Endothelial cell of umbilical vein (primary cell): ENCODE results near the gene SLFN14. TPM values are rescaled to one million over a fixed set of nuclear protein-coding genes. Genes with fewer than 3 reads are reported as not detected.

ENCODE experiments used
- BruUV-seq: library from RNA; stranded (reverse); fragments of 400-500 nt; replicated peaks from 2 replicates; lab custom pipeline; 2021; lab: Mats Ljungman, UMichigan
- CTCF ChIA-PET: fragments of 300-600, 350-600 bp; sonication (Branson Sonifier 250); formaldehyde crosslinking; loops from one replicate; lab custom pipeline; 2021; ENCODE audit warnings: antibody characterized with exemption, inconsistent platforms; lab: Charles Lee
- POLR2A ChIA-PET: fragments of 300-600, 350-600 bp; sonication (Branson Sonifier 250); formaldehyde crosslinking; loops from one replicate; lab custom pipeline; 2021; ENCODE audit warnings: antibody characterized with exemption, inconsistent platforms; lab: Charles Lee
- DNase-seq: peaks from one replicate; pipeline ENCODE4 v3.0.0-alpha.2; 2011; ENCODE audit warnings: low read depth, low spot score
- FAIRE-seq: peaks from 2 replicates; lab custom pipeline; 2011; peaks lifted over from hg19 to GRCh38; lab: Jason Lieb, UNC
- H2AFZ ChIP-seq: 2 replicates; pipeline ENCODE4 v1.6.0; 2012; ENCODE audit warnings: low read depth, low read length, control low read depth, inconsistent platforms
- H3K27ac ChIP-seq: 2 replicates; pipeline ENCODE4 v1.5.1; 2011; ENCODE audit warnings: low read depth, mild to moderate bottlenecking, control low read depth, low read length, moderate library complexity; ENCODE audit not compliant: insufficient read depth
- H3K27me3 ChIP-seq, 2 experiments: 2 replicates each; pipeline versions ENCODE4 v1.6.0 to v1.6.1; 2011; ENCODE audit warnings: low read length in 2 of 2, mixed read lengths in 1 of 2; ENCODE audit not compliant: control insufficient read depth in 2 of 2, insufficient read depth in 2 of 2
- H3K36me3 ChIP-seq, 2 experiments: 2 replicates in 1 of 2; 3 replicates in 1 of 2; pipeline ENCODE4 v1.5.1; 2011; ENCODE audit warnings: low read length in 2 of 2, mild to moderate bottlenecking in 1 of 2, moderate library complexity in 1 of 2; ENCODE audit not compliant: control insufficient read depth in 2 of 2, insufficient read depth in 2 of 2; ENCODE audit errors: extremely low read depth in 1 of 2
- H3K4me1 ChIP-seq: 3 replicates; pipeline ENCODE4 v1.5.1; 2011; ENCODE audit warnings: mild to moderate bottlenecking, low read length; ENCODE audit not compliant: control insufficient read depth, insufficient read depth; ENCODE audit errors: extremely low read depth
- H3K4me2 ChIP-seq: 2 replicates; pipeline ENCODE4 v1.6.1; 2011; ENCODE audit warnings: low read length, control low read depth, mixed read lengths; ENCODE audit not compliant: insufficient read depth
- H3K4me3 ChIP-seq, 3 experiments: fragments of 200-600 bp in 1 of 3; sonication (generic), shearing (Covaris generic) in 1 of 3; replicated peaks in 1 of 3; 2 replicates each; pipeline ENCODE4 v1.5.1; 2011 to 2016; ENCODE audit warnings: control low read depth in 3 of 3, low read length in 3 of 3, mild to moderate bottlenecking in 2 of 3, inconsistent platforms in 1 of 3, low read depth in 1 of 3, moderate library complexity in 1 of 3; ENCODE audit not compliant: insufficient read depth in 1 of 3
- H3K79me2 ChIP-seq: 2 replicates; pipeline ENCODE4 v1.6.0; 2012; ENCODE audit warnings: low read length, inconsistent platforms; ENCODE audit not compliant: control insufficient read depth, insufficient read depth
- H3K9ac ChIP-seq: replicated peaks from 2 replicates; pipeline ENCODE3; 2011; ENCODE audit warnings: low read length, control low read depth; ENCODE audit not compliant: insufficient read depth; ENCODE audit errors: extremely low read depth
- H3K9me1 ChIP-seq: replicated peaks from 3 replicates; pipeline ENCODE4 v1.6.0; 2011; ENCODE audit warnings: mild to moderate bottlenecking, low read length; ENCODE audit not compliant: control insufficient read depth, insufficient read depth; ENCODE audit errors: extremely low read depth
- H3K9me3 ChIP-seq: replicated peaks from 2 replicates; pipeline ENCODE4 v1.5.1; 2012; ENCODE audit warnings: low read length, inconsistent platforms; ENCODE audit not compliant: control insufficient read depth, insufficient read depth
- H4K20me1 ChIP-seq: replicated peaks from 2 replicates; pipeline ENCODE3; 2011; ENCODE audit warnings: mild to moderate bottlenecking, low read length; ENCODE audit not compliant: control insufficient read depth, insufficient read depth; ENCODE audit errors: extremely low read depth
- EZH2 ChIP-seq: IDR thresholded peaks from 2 replicates; pipeline ENCODE4 v1.6.1; 2012; ENCODE audit warnings: borderline replicate concordance, low read depth, mild to moderate bottlenecking, moderate library complexity, low read length, inconsistent platforms; ENCODE audit not compliant: severe bottlenecking
- FOS ChIP-seq: IDR thresholded peaks from 2 replicates; pipeline ENCODE4 v1.6.1; 2011; ENCODE audit warnings: mild to moderate bottlenecking, low read length, moderate library complexity, borderline replicate concordance; ENCODE audit not compliant: insufficient read depth
- GATA2 ChIP-seq: IDR thresholded peaks from 2 replicates; pipeline ENCODE4 v1.7.0; 2011; ENCODE audit warnings: low read depth, mild to moderate bottlenecking, moderate library complexity, mixed read lengths, low read length; ENCODE audit not compliant: insufficient read length, insufficient read depth
- JUN ChIP-seq: IDR thresholded peaks from 2 replicates; pipeline ENCODE4 v1.6.1; 2011; ENCODE audit warnings: borderline replicate concordance, low read depth; ENCODE audit not compliant: insufficient read length, insufficient read depth
- MYC ChIP-seq: IDR thresholded peaks from one replicate; pipeline ENCODE4 v1.6.1; 2011; ENCODE audit warnings: mild to moderate bottlenecking, low read depth, low read length
- POLR2A ChIP-seq: IDR thresholded peaks from 2 replicates; pipeline ENCODE4 v1.6.1; 2012; ENCODE audit warnings: low read depth, mild to moderate bottlenecking, control low read depth, low read length
- POLR2AphosphoS5 ChIP-seq: IDR thresholded peaks from 2 replicates; pipeline ENCODE4 v1.6.1; 2012; ENCODE audit warnings: low read depth, mild to moderate bottlenecking, control low read depth, low read length, moderate library complexity; ENCODE audit not compliant: insufficient read depth
- dilution Hi-C: fragments of 300-500 bp; cut with MboI; formaldehyde crosslinking; loops from one replicate; pipeline ENCODE4 v1.15.0; 2019; ENCODE audit warnings: low sequenced_read_pairs; ENCODE audit not compliant: extremely low pct_ligation_motif_present
- intact Hi-C: fragments of 100-400 bp; cut with micrococcal nuclease; formaldehyde crosslinking; loops from one replicate; pipeline ENCODE4 v1.10.0; 2022
- polyA plus RNA-seq, 4 experiments: library from polyadenylated mRNA; depleted of rRNA in 3 of 4; stranded (reverse) in 3 of 4; unstranded in 1 of 4; fragments of >200 nt; gene quantifications; 2 replicates each; pipeline versions ENCODE4 v1.2.1 to v1.2.3, GENCODE V29; 2011 to 2012; ENCODE audit warnings: missing spikeins in 1 of 4
- total RNA-seq: library from RNA; stranded (reverse); gene quantifications from 2 replicates; pipeline ENCODE4 v1.2.3, GENCODE V29; 2021
- TF ChIP-seq, protein P1 (sequence below), 2 donors: IDR thresholded peaks; 1 replicate in 1 of 2; 2 replicates in 1 of 2; pipeline ENCODE4 v1.5.1; 2011; ENCODE audit warnings: low read length in 2 of 2, mild to moderate bottlenecking in 2 of 2, moderate library complexity in 2 of 2, control low read depth in 1 of 2, inconsistent platforms in 1 of 2, low read depth in 1 of 2; ENCODE audit not compliant: insufficient read depth in 1 of 2; ENCODE audit errors: extremely low read depth in 1 of 2
- TF ChIP-seq, protein P2 (sequence below): IDR thresholded peaks from 2 replicates; pipeline ENCODE4 v1.6.1; 2011; ENCODE audit not compliant: insufficient read depth, insufficient read length

SLFN14 gene
- total and polyA plus RNA-seq, 2 donors (not counting 3 experiments of a cell fraction or from before 2014, with no cell fraction given), result not detected

DNA sequence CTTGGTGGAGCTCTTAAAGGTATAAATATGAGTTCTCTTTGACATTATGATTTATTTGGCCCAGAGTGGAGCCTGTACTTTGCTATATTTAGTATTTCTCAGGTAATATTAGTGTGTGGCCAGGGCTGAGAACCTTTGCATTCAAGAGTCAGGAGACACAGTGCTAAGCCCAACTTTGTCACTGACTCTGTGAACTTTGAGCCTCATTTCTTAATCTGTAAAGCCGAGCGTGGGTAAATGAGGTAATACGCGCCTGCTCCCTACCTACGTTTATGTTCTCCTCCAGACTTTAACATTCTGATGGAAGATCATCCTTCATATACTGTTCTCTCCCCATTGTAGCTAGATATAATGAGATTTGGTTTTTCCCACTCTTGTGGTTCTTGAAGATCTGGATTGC, 37.0 kb upstream of the SLFN14 start:
- H3K9ac ChIP-seq, result no peak overlapping the region
- no TSS peak for BruUV-seq
- no peak overlapping the region for H3K4me2 ChIP-seq
- DNase-seq (no peak), FAIRE-seq (no peak)
- H3K9me3 ChIP-seq, result no peaks in the 10 kb centered on the region
- H4K20me1 ChIP-seq, result peaks cover 2% of the 10 kb centered on the region
- no peak overlapping the region for H3K27ac ChIP-seq
- peaks cover 25 to 33% of the 10 kb centered on the region in 2 experiments for H3K36me3 ChIP-seq
- intact Hi-C loops, result no loop called here
- dilution Hi-C loops, result no loop called here
- peaks cover 1% of the 10 kb centered on the region for H3K9me1 ChIP-seq
- no peaks in the 10 kb centered on the region for H3K4me1 ChIP-seq
- no peaks in the 10 kb centered on the region for H3K27me3 ChIP-seq
- no peak overlapping the region for H2AFZ ChIP-seq
- TF ChIP-seq JUN (no peak), FOS (no peak), EZH2 (no peak), GATA2 (no peak), MYC (no peak), POLR2AphosphoS5 (no peak), POLR2A (no peak)
- TF ChIP-seq, protein P1, sequence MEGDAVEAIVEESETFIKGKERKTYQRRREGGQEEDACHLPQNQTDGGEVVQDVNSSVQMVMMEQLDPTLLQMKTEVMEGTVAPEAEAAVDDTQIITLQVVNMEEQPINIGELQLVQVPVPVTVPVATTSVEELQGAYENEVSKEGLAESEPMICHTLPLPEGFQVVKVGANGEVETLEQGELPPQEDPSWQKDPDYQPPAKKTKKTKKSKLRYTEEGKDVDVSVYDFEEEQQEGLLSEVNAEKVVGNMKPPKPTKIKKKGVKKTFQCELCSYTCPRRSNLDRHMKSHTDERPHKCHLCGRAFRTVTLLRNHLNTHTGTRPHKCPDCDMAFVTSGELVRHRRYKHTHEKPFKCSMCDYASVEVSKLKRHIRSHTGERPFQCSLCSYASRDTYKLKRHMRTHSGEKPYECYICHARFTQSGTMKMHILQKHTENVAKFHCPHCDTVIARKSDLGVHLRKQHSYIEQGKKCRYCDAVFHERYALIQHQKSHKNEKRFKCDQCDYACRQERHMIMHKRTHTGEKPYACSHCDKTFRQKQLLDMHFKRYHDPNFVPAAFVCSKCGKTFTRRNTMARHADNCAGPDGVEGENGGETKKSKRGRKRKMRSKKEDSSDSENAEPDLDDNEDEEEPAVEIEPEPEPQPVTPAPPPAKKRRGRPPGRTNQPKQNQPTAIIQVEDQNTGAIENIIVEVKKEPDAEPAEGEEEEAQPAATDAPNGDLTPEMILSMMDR (IDR thresholded peaks at IDR 0.05; ENCODE audit: extremely low read depth in 1 of 2, insufficient read depth in 1 of 2, low read depth in 1 of 2, low read length in 2 of 2), result no peak
- TF ChIP-seq, protein P2, sequence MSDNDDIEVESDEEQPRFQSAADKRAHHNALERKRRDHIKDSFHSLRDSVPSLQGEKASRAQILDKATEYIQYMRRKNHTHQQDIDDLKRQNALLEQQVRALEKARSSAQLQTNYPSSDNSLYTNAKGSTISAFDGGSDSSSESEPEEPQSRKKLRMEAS, result no peak
- ChIA-PET CTCF (interaction anchor here (0.7 to 1.4 kb wide), 2 partner anchors 10 to 16 kb away, joined by 3 to 7 read pairs; no protein-coding TSS in a partner anchor), POLR2A (interaction anchor here (0.6 kb wide), 1 partner anchor 13 kb away, joined by 6 read pairs; no protein-coding TSS in a partner anchor)
- H3K79me2 ChIP-seq, result peaks cover 54% of the 10 kb centered on the region
- H3K4me3 ChIP-seq, result no peak overlapping the region
